Psoas muscle (tissue), 8 donors: ENCODE results near the gene PAPSS2. TPM values are rescaled to one million over a fixed set of nuclear protein-coding genes. Genes with fewer than 3 reads are reported as not detected.

Experiments
- ATAC-seq, 4 donors: fragments of 200-7000 bp; cut with Tn5 transposase; one replicate each; pipeline ENCODE4 v1.9.1; 2020; ENCODE audit warnings: moderate library complexity in 3 of 4, mild to moderate bottlenecking in 2 of 4
- DNase-seq, 2 donors: peaks; one replicate each; pipeline ENCODE4 v3.0.0-alpha.2; 2020
- H3K27ac ChIP-seq: fragments of 200-600 bp; one replicate; pipeline ENCODE4 v1.8.0; 2022
- H3K27me3 ChIP-seq, 3 donors: fragments of 200-600 bp in 1 of 3; one replicate each; pipeline versions ENCODE4 v1.6.1 to v1.8.0; 2013 to 2022; ENCODE audit warnings: low read length in 2 of 3, mild to moderate bottlenecking in 2 of 3, moderate library complexity in 1 of 3; ENCODE audit not compliant: insufficient read depth in 3 of 3
- H3K36me3 ChIP-seq, 2 donors: fragments of 200-600 bp in 1 of 2; one replicate each; pipeline versions ENCODE4 v1.6.1 to v1.8.0; 2013 to 2022; ENCODE audit warnings: low read depth in 1 of 2, mild to moderate bottlenecking in 1 of 2, moderate library complexity in 1 of 2; ENCODE audit not compliant: insufficient read depth in 1 of 2
- H3K4me1 ChIP-seq: fragments of 200-600 bp; one replicate; pipeline ENCODE4 v1.8.0; 2022
- H3K4me3 ChIP-seq: fragments of 200-600 bp; one replicate; pipeline ENCODE4 v1.8.0; 2022; ENCODE audit warnings: mild to moderate bottlenecking
- H3K9me3 ChIP-seq: fragments of 200-600 bp; one replicate; pipeline ENCODE4 v1.8.0; 2022
- WGBS, 3 donors: extraction: QIAGEN DNeasy Blood & Tissue Kit; methylation state at CpG; one replicate each; pipeline versions ENCODE4 v1.1.6 to v1.1.7; 2013; 5-methylcytosine and 5-hydroxymethylcytosine counted together
- intact Hi-C, 2 donors: fragments of 100-400 bp; cut with DNase I; formaldehyde crosslinking; loops; one replicate each; pipeline versions ENCODE4 v1.11.0 to v1.14.2; 2022
- polyA plus RNA-seq, 3 donors: library from polyadenylated mRNA; stranded (reverse); fragments of 200-250 nt; gene quantifications; one replicate each; pipeline ENCODE4 v1.2.3, GENCODE V29; 2013
- total RNA-seq, 4 donors: library from RNA; stranded (reverse); fragmentation: NEBNext Ultra II Directional in 2 of 4; extraction: Animal tissue kit (Norgen Biotek cat#: 25700) in 2 of 4; gene quantifications; one replicate each; pipeline versions ENCODE4 v1.2.1 to v1.2.4, GENCODE V29; 2021 to 2023
- TF ChIP-seq, protein P1 (sequence below): fragments of 200-600 bp; IDR thresholded peaks from one replicate; pipeline ENCODE4 v1.8.0; 2022; ENCODE audit warnings: antibody characterized with exemption
- donor health status: healthy with polysubstance abuse.
- donor health status: DM: no; HTN: no; CAD: no; lungs with moderate emphysema.
- donor health status: Bipolar disorder and iron deficiency.
- donor health status: healthy.
- donor health status: DM: yes; HTN: yes; CAD: no.
- donor health status: DM: no; HTN: no; CAD: no.
- donor health status: DM: no; HTN: no; CAD: no.
- donor health status: DM: yes; HTN: yes; CAD: no.

The PAPSS2 gene
- total and polyA plus RNA-seq, 7 donors: 2.0 to 11.0 (median 3.8) TPM

- ATAC-seq: no peak
- H3K36me3 ChIP-seq: no peaks in the 10 kb centered on the region
- TF ChIP-seq, protein P1, sequence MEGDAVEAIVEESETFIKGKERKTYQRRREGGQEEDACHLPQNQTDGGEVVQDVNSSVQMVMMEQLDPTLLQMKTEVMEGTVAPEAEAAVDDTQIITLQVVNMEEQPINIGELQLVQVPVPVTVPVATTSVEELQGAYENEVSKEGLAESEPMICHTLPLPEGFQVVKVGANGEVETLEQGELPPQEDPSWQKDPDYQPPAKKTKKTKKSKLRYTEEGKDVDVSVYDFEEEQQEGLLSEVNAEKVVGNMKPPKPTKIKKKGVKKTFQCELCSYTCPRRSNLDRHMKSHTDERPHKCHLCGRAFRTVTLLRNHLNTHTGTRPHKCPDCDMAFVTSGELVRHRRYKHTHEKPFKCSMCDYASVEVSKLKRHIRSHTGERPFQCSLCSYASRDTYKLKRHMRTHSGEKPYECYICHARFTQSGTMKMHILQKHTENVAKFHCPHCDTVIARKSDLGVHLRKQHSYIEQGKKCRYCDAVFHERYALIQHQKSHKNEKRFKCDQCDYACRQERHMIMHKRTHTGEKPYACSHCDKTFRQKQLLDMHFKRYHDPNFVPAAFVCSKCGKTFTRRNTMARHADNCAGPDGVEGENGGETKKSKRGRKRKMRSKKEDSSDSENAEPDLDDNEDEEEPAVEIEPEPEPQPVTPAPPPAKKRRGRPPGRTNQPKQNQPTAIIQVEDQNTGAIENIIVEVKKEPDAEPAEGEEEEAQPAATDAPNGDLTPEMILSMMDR: no peak
- no peak overlapping the region for H3K4me3 ChIP-seq
- DNase-seq: no peak
- no peaks in the 10 kb centered on the region for H3K27me3 ChIP-seq
- H3K4me1 ChIP-seq: no peaks in the 10 kb centered on the region
- intact Hi-C loops: no loop called here
- WGBS, 3 donors: 92 to 100% (median 94%) methylated on average over 1 of the region's 1 CpG
- no peak overlapping the region for H3K27ac ChIP-seq
- no peaks in the 10 kb centered on the region for H3K9me3 ChIP-seq
Measured at GRCh38 chr10:87677595-87677994, 17.9 kb downstream of the PAPSS2 start.

DNA sequence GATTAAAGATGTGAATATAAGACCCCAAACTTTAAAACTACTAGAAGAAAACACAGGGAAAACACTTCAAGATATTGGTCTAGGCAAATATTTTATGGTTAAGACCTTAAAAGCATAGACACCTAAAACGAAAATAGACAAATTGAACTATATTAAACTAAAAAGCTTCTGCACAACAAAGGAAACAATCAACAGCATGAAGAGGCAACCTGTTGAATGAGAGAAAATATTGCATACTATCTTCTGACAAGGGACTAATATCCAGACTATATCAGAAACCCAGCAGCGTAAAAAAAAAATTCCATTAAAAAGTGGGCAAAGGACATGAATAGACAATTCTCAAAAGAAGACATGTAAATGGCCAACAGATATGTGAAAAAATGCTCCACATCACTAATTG lies 18.6 kb downstream of the PAPSS2 start:
- Histone ChIP-seq H3K4me1 (no peaks in the 10 kb centered on the region), H3K27me3 (no peaks in the 10 kb centered on the region), H3K4me3 (no peak overlapping the region), H3K36me3 (no peaks in the 10 kb centered on the region), H3K9me3 (no peaks in the 10 kb centered on the region), H3K27ac (no peak overlapping the region)
- 92% methylated on average over 2 of the region's 2 CpGs for whole genome bisulfite sequencing, 3 donors
- TF ChIP-seq, protein P1: no peak
- DNase-seq (no peak), ATAC-seq (no peak)
- intact Hi-C loops: no loop called here

GRCh38 chr10:87683356-87683755 lies 23.7 kb downstream of the PAPSS2 start:
- intact Hi-C loops: no loop called here
- WGBS, 3 donors: 87 to 90% (median 89%) methylated on average over 4 of the region's 4 CpGs
- no peaks in the 10 kb centered on the region for H3K4me1 ChIP-seq
- no peaks in the 10 kb centered on the region for H3K9me3 ChIP-seq
- no peaks in the 10 kb centered on the region for H3K36me3 ChIP-seq
- ATAC-seq (no peak), DNase-seq (no peak)
- no peak overlapping the region for H3K27ac ChIP-seq
- H3K27me3 ChIP-seq: no peaks in the 10 kb centered on the region
- TF ChIP-seq, protein P1: no peak
- H3K4me3 ChIP-seq: no peak overlapping the region

DNA sequence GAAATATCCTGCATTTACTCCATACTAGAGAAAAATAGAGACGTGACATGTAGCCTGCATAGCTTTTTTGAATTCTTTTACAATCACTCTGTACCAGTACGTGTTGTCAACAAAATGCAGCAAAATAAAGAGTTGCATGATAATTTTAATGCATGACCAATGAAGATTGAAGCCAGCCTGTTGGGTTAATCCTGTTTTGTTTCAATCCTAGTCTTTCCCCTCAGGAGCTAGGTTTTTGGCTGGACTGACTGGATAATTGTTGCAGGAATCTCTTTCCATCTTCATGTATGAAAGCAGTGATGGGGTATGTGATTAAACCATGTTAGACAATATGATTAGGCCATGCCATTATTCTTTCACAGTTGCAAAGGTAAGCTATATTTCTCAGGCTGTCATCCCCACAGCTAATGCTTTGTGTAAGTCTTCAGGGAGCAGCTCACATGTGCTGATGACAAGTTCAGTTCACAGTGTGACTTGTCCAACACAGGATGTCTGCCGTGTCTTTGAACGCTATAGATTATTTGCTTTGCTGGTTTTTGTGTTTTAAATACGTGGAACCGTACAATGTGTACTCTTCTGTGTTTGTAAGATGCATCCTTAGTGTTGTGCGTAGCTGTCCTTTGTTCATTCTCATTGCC lies 24.4 kb downstream of the PAPSS2 start:
- no peak overlapping the region for H3K4me3 ChIP-seq
- H3K4me1 ChIP-seq: no peaks in the 10 kb centered on the region
- intact Hi-C loops: no loop called here
- TF ChIP-seq, protein P1: no peak
- ATAC-seq (no peak), DNase-seq (no peak)
- 71 to 78% (median 75%) methylated on average over 7 of the region's 7 CpGs for WGBS, 3 donors
- H3K9me3 ChIP-seq: no peaks in the 10 kb centered on the region
- no peak overlapping the region for H3K27ac ChIP-seq
- no peaks in the 10 kb centered on the region for H3K27me3 ChIP-seq
- no peaks in the 10 kb centered on the region for H3K36me3 ChIP-seq
